Sigmoid colon (tissue), 7 donors: ENCODE results near the gene UROD. TPM values are rescaled to one million over a fixed set of nuclear protein-coding genes. Genes with fewer than 3 reads are reported as not detected.

Experiments
- DNase-seq: peaks from one replicate; pipeline ENCODE4 v3.0.0-alpha.2; 2019
- H3K27ac ChIP-seq, 4 donors: fragments of 200-600 bp; sonication (generic); one replicate each; pipeline ENCODE4 v1.5.1; 2016 to 2019; ENCODE audit warnings: mild to moderate bottlenecking in 1 of 4
- H3K27me3 ChIP-seq, 3 donors: fragments of 200-600 bp; sonication (generic); one replicate each; pipeline ENCODE4 v1.5.1; 2019; ENCODE audit warnings: mild to moderate bottlenecking in 1 of 3
- H3K36me3 ChIP-seq, 4 donors: fragments of 200-600 bp; sonication (generic); one replicate each; pipeline ENCODE4 v1.5.1; 2016 to 2019
- H3K4me1 ChIP-seq, 4 donors: fragments of 200-600 bp; sonication (generic); one replicate each; pipeline ENCODE4 v1.5.1; 2017 to 2019
- H3K4me3 ChIP-seq, 4 donors: fragments of 200-600 bp; sonication (generic); one replicate each; pipeline ENCODE4 v1.5.1; 2017 to 2019; ENCODE audit warnings: mild to moderate bottlenecking in 2 of 4, moderate library complexity in 1 of 4
- H3K9me3 ChIP-seq, 4 donors: fragments of 200-600 bp in 3 of 4; sonication (generic) in 3 of 4; one replicate each; pipeline versions ENCODE4 v1.5.1 to v1.6.1; 2013 to 2019
- EP300 ChIP-seq, 4 donors: sonication (generic); formaldehyde crosslinking; IDR thresholded peaks; one replicate each; pipeline ENCODE4 v1.6.1; 2017; ENCODE audit warnings: antibody characterized with exemption in 4 of 4
- POLR2A ChIP-seq, 2 donors: fragments of 450-650 bp; IDR thresholded peaks; one replicate each; pipeline ENCODE4 v1.6.1; 2016; ENCODE audit warnings: antibody characterized with exemption in 2 of 2, mild to moderate bottlenecking in 2 of 2, moderate library complexity in 2 of 2
- POLR2AphosphoS5 ChIP-seq, 4 donors: sonication (generic); formaldehyde crosslinking; IDR thresholded peaks; one replicate each; pipeline ENCODE4 v1.6.1; 2017; ENCODE audit warnings: antibody characterized with exemption in 4 of 4
- WGBS, 2 donors: extraction: QIAGEN DNeasy Blood & Tissue Kit; methylation state at CpG; one replicate each; pipeline ENCODE4 v1.1.7; 2013; 5-methylcytosine and 5-hydroxymethylcytosine counted together
- intact Hi-C: fragments of 100-400 bp; cut with DNase I; formaldehyde crosslinking; loops from one replicate; pipeline ENCODE4 v1.15.1; 2023
- polyA plus RNA-seq, 3 donors: library from polyadenylated mRNA; stranded (reverse); fragments of 200-250 nt; gene quantifications; one replicate each; pipeline ENCODE4 v1.2.3, GENCODE V29; 2013
- total RNA-seq, 4 donors: library from RNA; depleted of rRNA; stranded (reverse); fragments of >200 nt; gene quantifications; one replicate each; pipeline ENCODE4 v1.1.0, GENCODE V29; 2016
- TF ChIP-seq, protein P1 (sequence below), 4 experiments: fragments of 450-650 bp in 3 of 4; fragments of 200-600 bp in 1 of 4; IDR thresholded peaks; one replicate each; pipeline ENCODE4 v1.5.1; 2016 to 2019; ENCODE audit warnings: antibody characterized with exemption in 4 of 4, mild to moderate bottlenecking in 3 of 4, moderate library complexity in 2 of 4
- donor health status: healthy with polysubstance abuse.
- donor health status: Bipolar disorder and iron deficiency.
- donor health status: healthy.

Gene UROD
- 10 to 100 TPM; 65.6 to 99.2 (median 89.1) TPM for total RNA-seq
- 10 to 100 TPM; 58.5 to 73.8 (median 70.3) TPM for polyA plus RNA-seq

DNA sequence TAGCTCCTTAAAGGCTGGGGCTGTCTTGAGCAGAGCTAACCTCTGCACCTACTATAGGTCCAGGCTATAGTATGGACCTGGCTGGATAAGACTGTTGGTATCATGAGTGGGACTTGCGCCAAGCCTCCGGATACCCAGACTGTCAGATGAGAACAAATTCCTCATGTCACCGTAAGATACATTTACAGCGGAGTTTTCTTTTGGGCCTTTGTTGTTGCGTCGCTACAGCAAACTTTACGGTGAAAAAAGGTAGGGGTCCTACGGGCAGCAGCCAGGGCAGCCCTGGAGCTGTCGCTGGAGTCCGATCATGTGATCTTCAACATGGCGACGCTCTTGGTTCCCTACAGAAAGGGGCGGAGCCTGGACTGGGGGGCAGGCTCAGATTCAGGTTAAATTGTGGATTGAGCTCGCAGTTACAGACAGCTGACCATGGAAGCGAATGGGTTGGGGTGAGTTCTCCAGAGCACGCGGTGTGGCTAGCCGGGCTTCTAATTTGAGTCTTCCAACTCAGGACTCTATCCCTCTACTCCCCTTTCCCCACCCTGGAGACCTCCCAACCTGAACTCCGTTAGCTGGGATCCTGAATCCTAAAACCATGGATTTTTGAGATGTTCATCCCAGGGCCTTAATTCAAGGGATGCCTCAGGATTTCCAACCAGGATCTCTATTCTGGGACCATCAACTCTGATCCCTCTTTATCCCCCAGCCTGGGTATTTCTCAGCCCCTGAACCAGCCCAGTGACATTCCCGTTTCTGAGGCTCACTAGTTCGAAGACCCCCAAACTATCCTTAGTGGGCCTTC, at the start of gene UROD:
UROD (plus strand) TSS at position 418 of the 802 bp plus-strand sequence; CDS start at position 430, 12 bp downstream.
- H3K36me3 ChIP-seq = peaks cover 22 to 45% (median 28%) of the 10 kb centered on the region in 4 donors
- no peaks in the 10 kb centered on the region for H3K9me3 ChIP-seq
- intact Hi-C loops = loop anchor here (2.0 to 10.0 kb wide), 9 partner anchors 25 to 675 kb away; partner anchors contain the start of genes BEST4, EIF2B3, GPBP1L1 and MUTYH
- H3K4me1 ChIP-seq = peaks cover 3 to 54% (median 50%) of the 10 kb centered on the region in 4 donors
- no peaks in the 10 kb centered on the region for H3K27me3 ChIP-seq
- TF ChIP-seq EP300 (IDR thresholded peaks at IDR 0.05) (peak in 1 of 4 donors; percentile 34), POLR2AphosphoS5 (IDR thresholded peaks at IDR 0.05) (peak; percentile 26 to 82 (median 66)), POLR2A (IDR thresholded peaks at IDR 0.05) (peak in 1 of 2 donors; percentile 13)
- TF ChIP-seq, protein P1, sequence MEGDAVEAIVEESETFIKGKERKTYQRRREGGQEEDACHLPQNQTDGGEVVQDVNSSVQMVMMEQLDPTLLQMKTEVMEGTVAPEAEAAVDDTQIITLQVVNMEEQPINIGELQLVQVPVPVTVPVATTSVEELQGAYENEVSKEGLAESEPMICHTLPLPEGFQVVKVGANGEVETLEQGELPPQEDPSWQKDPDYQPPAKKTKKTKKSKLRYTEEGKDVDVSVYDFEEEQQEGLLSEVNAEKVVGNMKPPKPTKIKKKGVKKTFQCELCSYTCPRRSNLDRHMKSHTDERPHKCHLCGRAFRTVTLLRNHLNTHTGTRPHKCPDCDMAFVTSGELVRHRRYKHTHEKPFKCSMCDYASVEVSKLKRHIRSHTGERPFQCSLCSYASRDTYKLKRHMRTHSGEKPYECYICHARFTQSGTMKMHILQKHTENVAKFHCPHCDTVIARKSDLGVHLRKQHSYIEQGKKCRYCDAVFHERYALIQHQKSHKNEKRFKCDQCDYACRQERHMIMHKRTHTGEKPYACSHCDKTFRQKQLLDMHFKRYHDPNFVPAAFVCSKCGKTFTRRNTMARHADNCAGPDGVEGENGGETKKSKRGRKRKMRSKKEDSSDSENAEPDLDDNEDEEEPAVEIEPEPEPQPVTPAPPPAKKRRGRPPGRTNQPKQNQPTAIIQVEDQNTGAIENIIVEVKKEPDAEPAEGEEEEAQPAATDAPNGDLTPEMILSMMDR (IDR thresholded peaks at IDR 0.05) = no peak
- peak within 1 kb of the TSS; percentile 78 to 94 (median 85) for H3K27ac ChIP-seq
- peak within 1 kb of the TSS; percentile 65 to 100 (median 82) for H3K4me3 ChIP-seq
- 0% methylated on average over 21 of the region's 21 CpGs for WGBS, 2 donors
- DNase-seq = peak; percentile 96

DNA sequence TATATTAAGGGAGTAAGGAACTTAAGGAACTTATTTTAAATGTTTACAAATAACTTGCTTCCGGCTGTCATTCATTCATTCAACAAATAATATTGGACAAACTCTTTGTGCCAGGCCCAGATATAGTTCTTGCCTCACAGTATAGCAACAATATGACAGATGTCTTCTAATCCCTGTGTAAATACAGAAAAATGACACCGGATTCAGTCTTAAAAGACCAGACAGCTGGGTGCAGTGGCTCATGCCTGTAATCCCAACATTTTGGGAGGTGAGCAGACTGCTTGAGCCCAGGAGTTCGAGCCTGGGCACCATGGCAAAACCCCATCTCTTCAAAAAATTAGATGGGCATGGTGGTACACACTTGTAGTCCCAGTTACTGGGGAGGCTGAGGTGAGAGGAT, 49.3 kb upstream of the UROD start:
- no peak for TF ChIP-seq POLR2AphosphoS5 (IDR thresholded peaks at IDR 0.05)
- no peak for TF ChIP-seq EP300 (IDR thresholded peaks at IDR 0.05)
- no peak for TF ChIP-seq POLR2A (IDR thresholded peaks at IDR 0.05)
- TF ChIP-seq, protein P1 (IDR thresholded peaks at IDR 0.05) = no peak
- 89 to 94% methylated on average over 3 of the region's 3 CpGs for WGBS, 2 donors
- no peaks in the 10 kb centered on the region for H3K4me1 ChIP-seq
- no peak overlapping the region for H3K27ac ChIP-seq
- peaks cover 0 to 10% (median 0%) of the 10 kb centered on the region in 4 donors for H3K36me3 ChIP-seq
- H3K4me3 ChIP-seq = no peak overlapping the region
- no peak for DNase-seq
- intact Hi-C loops = no loop called here
- H3K9me3 ChIP-seq = no peaks in the 10 kb centered on the region
- no peaks in the 10 kb centered on the region for H3K27me3 ChIP-seq

- no peak for DNase-seq
- H3K27me3 ChIP-seq = no peaks in the 10 kb centered on the region
- H3K36me3 ChIP-seq = no peaks in the 10 kb centered on the region
- intact Hi-C loops = no loop called here
- no peaks in the 10 kb centered on the region for H3K9me3 ChIP-seq
- WGBS, 2 donors = 65 to 74% methylated on average over 1 of the region's 1 CpG
- H3K4me1 ChIP-seq = no peaks in the 10 kb centered on the region
- H3K4me3 ChIP-seq = no peak overlapping the region
- H3K27ac ChIP-seq = no peak overlapping the region
- TF ChIP-seq POLR2A (IDR thresholded peaks at IDR 0.05) (no peak), POLR2AphosphoS5 (IDR thresholded peaks at IDR 0.05) (no peak), EP300 (IDR thresholded peaks at IDR 0.05) (no peak)
These were observed 47.7 kb upstream of the UROD start for GRCh38 chr1:44964396-44964795.

GRCh38 chr1:44970317-44970716, 41.7 kb upstream of the UROD start:
- intact Hi-C loops = no loop called here
- Histone ChIP-seq H3K27ac (no peak overlapping the region), H3K36me3 (peaks cover 0 to 26% (median 3%) of the 10 kb centered on the region in 4 donors), H3K4me3 (no peak overlapping the region), H3K4me1 (no peaks in the 10 kb centered on the region), H3K9me3 (no peaks in the 10 kb centered on the region), H3K27me3 (no peaks in the 10 kb centered on the region)
- no peak for TF ChIP-seq POLR2AphosphoS5 (IDR thresholded peaks at IDR 0.05)
- DNase-seq = no peak
- WGBS, 2 donors = 61 to 63% methylated on average over 4 of the region's 4 CpGs

- 82 to 88% methylated on average over 1 of the region's 1 CpG for WGBS, 2 donors
- no peaks in the 10 kb centered on the region for H3K9me3 ChIP-seq
These were observed 38.4 kb upstream of the UROD start for GRCh38 chr1:44973645-44974044.

More at GRCh38 chr1:44973645-44974044, 38.4 kb upstream of the UROD start:
- TF ChIP-seq, protein P1 (IDR thresholded peaks at IDR 0.05) = no peak
- TF ChIP-seq POLR2A (IDR thresholded peaks at IDR 0.05) (no peak), POLR2AphosphoS5 (IDR thresholded peaks at IDR 0.05) (no peak), EP300 (IDR thresholded peaks at IDR 0.05) (no peak)
- no peak overlapping the region for H3K27ac ChIP-seq
- no peaks in the 10 kb centered on the region for H3K4me1 ChIP-seq
- DNase-seq = no peak
- H3K4me3 ChIP-seq = no peak overlapping the region
- intact Hi-C loops = no loop called here
- H3K27me3 ChIP-seq = no peaks in the 10 kb centered on the region
- peaks cover 6 to 59% (median 18%) of the 10 kb centered on the region in 4 donors for H3K36me3 ChIP-seq
